Upper lobe of left lung (tissue), 4 donors: Measurements from ENCODE around the gene PARK7.

ENCODE experiments used
- EP300 ChIP-seq, 4 donors: sonication (generic); formaldehyde crosslinking; IDR thresholded peaks; one replicate each; pipeline ENCODE4 v1.5.1; 2017; ENCODE audit warnings: antibody characterized with exemption in 4 of 4, control low read depth in 2 of 4
- POLR2A ChIP-seq, 4 donors: fragments of 450-650 bp; IDR thresholded peaks; one replicate each; pipeline ENCODE4 v1.5.1; 2016 to 2017; ENCODE audit warnings: antibody characterized with exemption in 4 of 4, mild to moderate bottlenecking in 2 of 4
- POLR2AphosphoS5 ChIP-seq, 2 donors: sonication (generic); formaldehyde crosslinking; IDR thresholded peaks; one replicate each; pipeline ENCODE4 v1.5.1; 2017; ENCODE audit warnings: antibody characterized with exemption in 2 of 2
- TF ChIP-seq, protein P1 (sequence below), 6 experiments: fragments of 450-650 bp in 4 of 6; fragments of 200-600 bp in 2 of 6; sonication (generic) in 2 of 6; IDR thresholded peaks; one replicate each; pipeline ENCODE4 v1.5.1; 2016 to 2019; ENCODE audit warnings: antibody characterized with exemption in 6 of 6

DNA sequence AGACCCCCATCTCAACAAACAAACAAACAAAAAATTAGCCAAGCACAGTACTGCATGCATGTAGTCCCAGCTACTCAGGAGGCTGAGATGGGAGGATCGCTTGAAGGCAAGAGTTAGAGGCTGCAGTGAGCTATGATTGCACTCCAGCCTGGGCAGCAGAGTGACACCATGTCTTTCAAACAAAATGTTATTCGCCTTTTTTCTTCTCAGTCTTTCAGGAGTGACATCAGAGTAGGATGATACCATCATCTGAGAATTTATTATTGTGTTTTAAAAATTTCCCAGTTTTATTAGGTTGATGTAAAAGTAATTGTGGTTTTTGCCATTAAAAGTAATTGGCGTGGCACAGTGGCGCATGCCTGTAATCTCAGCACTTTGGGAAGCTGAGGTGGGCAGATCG is 10.8 kb downstream of the PARK7 start:
- TF ChIP-seq EP300 (IDR thresholded peaks at IDR 0.05) (no peak), POLR2A (IDR thresholded peaks at IDR 0.05) (no peak), POLR2AphosphoS5 (IDR thresholded peaks at IDR 0.05) (no peak)
- TF ChIP-seq, protein P1, sequence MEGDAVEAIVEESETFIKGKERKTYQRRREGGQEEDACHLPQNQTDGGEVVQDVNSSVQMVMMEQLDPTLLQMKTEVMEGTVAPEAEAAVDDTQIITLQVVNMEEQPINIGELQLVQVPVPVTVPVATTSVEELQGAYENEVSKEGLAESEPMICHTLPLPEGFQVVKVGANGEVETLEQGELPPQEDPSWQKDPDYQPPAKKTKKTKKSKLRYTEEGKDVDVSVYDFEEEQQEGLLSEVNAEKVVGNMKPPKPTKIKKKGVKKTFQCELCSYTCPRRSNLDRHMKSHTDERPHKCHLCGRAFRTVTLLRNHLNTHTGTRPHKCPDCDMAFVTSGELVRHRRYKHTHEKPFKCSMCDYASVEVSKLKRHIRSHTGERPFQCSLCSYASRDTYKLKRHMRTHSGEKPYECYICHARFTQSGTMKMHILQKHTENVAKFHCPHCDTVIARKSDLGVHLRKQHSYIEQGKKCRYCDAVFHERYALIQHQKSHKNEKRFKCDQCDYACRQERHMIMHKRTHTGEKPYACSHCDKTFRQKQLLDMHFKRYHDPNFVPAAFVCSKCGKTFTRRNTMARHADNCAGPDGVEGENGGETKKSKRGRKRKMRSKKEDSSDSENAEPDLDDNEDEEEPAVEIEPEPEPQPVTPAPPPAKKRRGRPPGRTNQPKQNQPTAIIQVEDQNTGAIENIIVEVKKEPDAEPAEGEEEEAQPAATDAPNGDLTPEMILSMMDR (IDR thresholded peaks at IDR 0.05), result no peak
